HCT116 (cell line): Measurements from ENCODE around the gene ADAMTS20.

Source experiments
- EZH2phosphoT487 ChIP-seq: fragments of 200-600 bp; IDR thresholded peaks from 2 replicates; pipeline ENCODE4 v1.6.1; 2018; ENCODE audit warnings: antibody characterized with exemption, borderline replicate concordance
- POLR2A ChIP-seq: IDR thresholded peaks from 2 replicates; pipeline ENCODE4 v1.7.0; 2011; ENCODE audit warnings: borderline replicate concordance; ENCODE audit not compliant: insufficient read depth, insufficient read length; ENCODE audit errors: extremely low read depth
- POLR2AphosphoS5 ChIP-seq: IDR thresholded peaks from 2 replicates; pipeline ENCODE4 v1.6.1; 2011; ENCODE audit warnings: mild to moderate bottlenecking, low read depth, low read length, moderate library complexity
- SIN3A ChIP-seq: IDR thresholded peaks from 2 replicates; pipeline ENCODE4 v1.6.1; 2012; ENCODE audit warnings: low read depth
- TF ChIP-seq, protein P1 (sequence below), 3 experiments: fragments of 200-600 bp in 1 of 3; sonication (generic) in 1 of 3; IDR thresholded peaks in 2 of 3; conservative IDR thresholded peaks in 1 of 3; 2 replicates each; pipeline ENCODE4 v1.5.1; 2012 to 2017; ENCODE audit warnings: low read depth in 2 of 3, low read length in 2 of 3, antibody characterized with exemption in 1 of 3, borderline replicate concordance in 1 of 3, control low read depth in 1 of 3, mild to moderate bottlenecking in 1 of 3, mixed read lengths in 1 of 3, mixed run types in 1 of 3, moderate library complexity in 1 of 3; ENCODE audit not compliant: insufficient read depth in 1 of 3

DNA sequence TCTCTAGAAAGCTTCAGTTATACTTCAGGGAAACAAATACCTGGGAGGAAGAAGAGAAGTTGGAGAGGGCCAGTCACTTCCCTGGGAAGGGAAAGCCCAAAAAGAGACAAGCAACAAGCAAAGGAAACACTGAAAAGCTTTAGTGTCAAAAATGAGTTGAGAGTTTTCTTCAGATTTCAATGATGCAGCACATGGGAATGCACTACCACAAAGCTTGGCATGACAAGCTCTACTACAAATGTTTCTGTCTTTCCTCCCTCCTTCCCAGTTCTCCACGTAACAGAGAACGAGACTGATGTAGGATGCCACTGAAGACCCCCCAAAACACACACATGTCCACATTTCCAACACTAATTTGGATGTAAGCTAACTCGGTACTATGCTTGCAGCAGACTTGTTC, 26.8 kb upstream of the ADAMTS20 start:
- TF ChIP-seq SIN3A (no peak), POLR2A (no peak), EZH2phosphoT487 (no peak), POLR2AphosphoS5 (no peak)
- TF ChIP-seq, protein P1, sequence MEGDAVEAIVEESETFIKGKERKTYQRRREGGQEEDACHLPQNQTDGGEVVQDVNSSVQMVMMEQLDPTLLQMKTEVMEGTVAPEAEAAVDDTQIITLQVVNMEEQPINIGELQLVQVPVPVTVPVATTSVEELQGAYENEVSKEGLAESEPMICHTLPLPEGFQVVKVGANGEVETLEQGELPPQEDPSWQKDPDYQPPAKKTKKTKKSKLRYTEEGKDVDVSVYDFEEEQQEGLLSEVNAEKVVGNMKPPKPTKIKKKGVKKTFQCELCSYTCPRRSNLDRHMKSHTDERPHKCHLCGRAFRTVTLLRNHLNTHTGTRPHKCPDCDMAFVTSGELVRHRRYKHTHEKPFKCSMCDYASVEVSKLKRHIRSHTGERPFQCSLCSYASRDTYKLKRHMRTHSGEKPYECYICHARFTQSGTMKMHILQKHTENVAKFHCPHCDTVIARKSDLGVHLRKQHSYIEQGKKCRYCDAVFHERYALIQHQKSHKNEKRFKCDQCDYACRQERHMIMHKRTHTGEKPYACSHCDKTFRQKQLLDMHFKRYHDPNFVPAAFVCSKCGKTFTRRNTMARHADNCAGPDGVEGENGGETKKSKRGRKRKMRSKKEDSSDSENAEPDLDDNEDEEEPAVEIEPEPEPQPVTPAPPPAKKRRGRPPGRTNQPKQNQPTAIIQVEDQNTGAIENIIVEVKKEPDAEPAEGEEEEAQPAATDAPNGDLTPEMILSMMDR (IDR thresholded peaks at IDR 0.05 in 2 of 3, conservative IDR thresholded peaks at IDR 0.05 in 1 of 3; ENCODE audit: borderline replicate concordance in 1 of 3, insufficient read depth in 1 of 3, low read depth in 2 of 3, low read length in 2 of 3): no peak
